PC-3 (cell line): Measurements from ENCODE around the gene YPEL3. TPM values are rescaled to one million over a fixed set of nuclear protein-coding genes. Genes with fewer than 3 reads are reported as not detected.

Source experiments
- ATAC-seq: fragments of 200-7000 bp; cut with Tn5 transposase; 2 replicates; pipeline ENCODE4 v1.9.1; 2020; ENCODE audit warnings: mild to moderate bottlenecking, moderate library complexity
- BruUV-seq: library from RNA; stranded (reverse); fragments of 400-500 nt; replicated peaks from 2 replicates; lab custom pipeline; 2021; lab: Mats Ljungman, UMichigan
- CTCF ChIA-PET: fragments of 300-600 bp; sonication (Branson Sonifier 250); formaldehyde crosslinking; loops from one replicate; lab custom pipeline; 2022; ENCODE audit warnings: antibody characterized with exemption; lab: Charles Lee
- POLR2A ChIA-PET: fragments of 300-600 bp; sonication (Branson Sonifier 250); formaldehyde crosslinking; loops from one replicate; lab custom pipeline; 2022; ENCODE audit warnings: antibody characterized with exemption; ENCODE audit not compliant: unreplicated experiment; lab: Charles Lee
- DNase-seq: peaks from one replicate; pipeline ENCODE4 v3.0.0-alpha.2; 2015
- H2AFZ ChIP-seq: fragments of 300-600 bp; sonication (generic); 2 replicates; pipeline ENCODE4 v1.6.0; 2016; ENCODE audit warnings: antibody characterized with exemption, low read length
- H3F3A ChIP-seq: fragments of 300-600 bp; sonication (generic); one replicate; pipeline ENCODE4 v1.6.0; 2017; ENCODE audit warnings: antibody characterized with exemption, low read length, control low read depth, mild to moderate bottlenecking; ENCODE audit not compliant: unreplicated experiment
- H3K27ac ChIP-seq: fragments of 300-600 bp; sonication (generic); 2 replicates; pipeline ENCODE4 v1.5.1; 2016; ENCODE audit warnings: mild to moderate bottlenecking, low read length
- H3K27me3 ChIP-seq: fragments of 300-600 bp; sonication (generic); 2 replicates; pipeline ENCODE4 v1.6.1; 2016; ENCODE audit warnings: low read length, mixed read lengths
- H3K36me3 ChIP-seq: fragments of 300-600 bp; sonication (generic); 2 replicates; pipeline ENCODE4 v1.6.1; 2016; ENCODE audit warnings: low read depth, mixed run types, low read length, mixed read lengths
- H3K4me1 ChIP-seq: fragments of 300-600 bp; sonication (generic); 2 replicates; pipeline ENCODE4 v1.5.1; 2016; ENCODE audit warnings: low read length; ENCODE audit not compliant: insufficient read depth
- H3K4me2 ChIP-seq: fragments of 300-600 bp; sonication (generic); 2 replicates; pipeline ENCODE4 v1.6.0; 2016; ENCODE audit warnings: low read length
- H3K4me3 ChIP-seq: fragments of 300-600 bp; sonication (generic); 2 replicates; pipeline ENCODE4 v1.5.1; 2016; ENCODE audit warnings: mild to moderate bottlenecking, low read length, mixed read lengths
- H3K79me2 ChIP-seq: fragments of 300-600 bp; sonication (generic); 2 replicates; pipeline ENCODE4 v1.6.1; 2017; ENCODE audit warnings: low read length, mixed read lengths
- H3K9ac ChIP-seq: fragments of 300-600 bp; sonication (generic); 2 replicates; pipeline ENCODE4 v1.6.0; 2016; ENCODE audit warnings: mild to moderate bottlenecking, low read length
- H3K9me2 ChIP-seq: fragments of 300-600 bp; sonication (generic); replicated peaks from 2 replicates; pipeline ENCODE4 v1.6.1; 2016; ENCODE audit warnings: mixed run types, low read length, mixed read lengths
- H3K9me3 ChIP-seq: fragments of 300-600 bp; sonication (generic); 2 replicates; pipeline ENCODE4 v1.6.1; 2016; ENCODE audit warnings: low read length, mixed read lengths
- H4K20me1 ChIP-seq: fragments of 300-600 bp; sonication (generic); 2 replicates; pipeline ENCODE4 v1.6.1; 2016; ENCODE audit warnings: low read length, mixed read lengths
- CTCF ChIP-seq: fragments of 300-600 bp; sonication (generic); conservative IDR thresholded peaks from 2 replicates; pipeline ENCODE4 v1.5.1; 2017; ENCODE audit warnings: antibody characterized with exemption, low read depth, mild to moderate bottlenecking, low read length
- EZH2 ChIP-seq: fragments of 300-600 bp; sonication (generic); IDR thresholded peaks from one replicate; pipeline ENCODE4 v1.6.1; 2017; ENCODE audit warnings: antibody characterized with exemption, mild to moderate bottlenecking, low read length; ENCODE audit not compliant: unreplicated experiment
- EZH2phosphoT487 ChIP-seq: fragments of 300-600 bp; sonication (generic); IDR thresholded peaks from 2 replicates; pipeline ENCODE4 v1.6.1; 2018; ENCODE audit warnings: mild to moderate bottlenecking, antibody characterized with exemption, low read length, borderline replicate concordance
- intact Hi-C: fragments of 100-400 bp; cut with micrococcal nuclease; formaldehyde crosslinking; loops from 2 replicates; pipeline ENCODE4 v1.9.0; 2023
- total RNA-seq: library from RNA; depleted of rRNA; stranded (reverse); fragments of >200 nt; gene quantifications from 2 replicates; pipeline ENCODE4 v1.2.3, GENCODE V29; 2014

Gene YPEL3
- total RNA-seq, 1 experiment from 2014 or later: 7.7 TPM

- Histone ChIP-seq H3K36me3 (peaks cover 8% of the 10 kb centered on the region; the same call in 1 of the 2 replicates), H3K4me3 (no peak overlapping the region), H3K27me3 (no peaks in the 10 kb centered on the region), H3K27ac (no peak overlapping the region), H4K20me1 (no peaks in the 10 kb centered on the region), H3K9me2 (no peaks in the 10 kb centered on the region), H3K79me2 (peaks cover 9% of the 10 kb centered on the region), H3K4me1 (peaks cover 2% of the 10 kb centered on the region), H2AFZ (no peak overlapping the region), H3K9me3 (no peaks in the 10 kb centered on the region), H3K9ac (no peak overlapping the region), H3F3A (no peaks in the 10 kb centered on the region), H3K4me2 (no peak overlapping the region)
- POLR2A ChIA-PET: no interaction called here
- no TSS peak for BruUV-seq
- CTCF ChIA-PET: no interaction called here
- TF ChIP-seq EZH2phosphoT487 (no peak), CTCF (no peak), EZH2 (no peak)
- no peak for ATAC-seq
- intact Hi-C loops: no loop called here
- DNase-seq: no peak
Measured at GRCh38 chr16:30084096-30084815, 11.8 kb downstream of the YPEL3 start.

- Histone ChIP-seq H3K9me2 (no peaks in the 10 kb centered on the region), H3K79me2 (peaks cover 17% of the 10 kb centered on the region), H3K9me3 (no peaks in the 10 kb centered on the region), H3K4me2 (no peak overlapping the region), H3K36me3 (peaks cover 10% of the 10 kb centered on the region; the same call in 1 of the 2 replicates), H3K27me3 (no peaks in the 10 kb centered on the region), H3K27ac (no peak overlapping the region), H4K20me1 (no peaks in the 10 kb centered on the region), H3K4me1 (no peaks in the 10 kb centered on the region), H3K9ac (no peak overlapping the region), H3K4me3 (no peak overlapping the region), H2AFZ (no peak overlapping the region), H3F3A (no peaks in the 10 kb centered on the region)
- POLR2A ChIA-PET: no interaction called here
- intact Hi-C loops: no loop called here
- no peak for DNase-seq
- ATAC-seq: no peak
- no TSS peak for BruUV-seq
- CTCF ChIA-PET: no interaction called here
- TF ChIP-seq EZH2phosphoT487 (no peak), EZH2 (no peak), CTCF (no peak)
Measured at GRCh38 chr16:30083216-30084055, 12.6 kb downstream of the YPEL3 start.
